NT2/D1 (cell line): ENCODE data around the gene POU6F2.
A peak's percentile ranks its signal among the peaks of the same experiment; 100 is the strongest.

Experiments
- DNase-seq: peaks from one replicate; pipeline ENCODE4 v3.0.0-alpha.2; 2011; ENCODE audit warnings: low read depth, low spot score
- H3K27me3 ChIP-seq: 2 replicates; pipeline ENCODE4 v1.6.0; 2011; ENCODE audit warnings: mild to moderate bottlenecking; ENCODE audit not compliant: insufficient read length, insufficient read depth
- H3K36me3 ChIP-seq: 2 replicates; pipeline ENCODE4 v1.6.1; 2011; ENCODE audit warnings: mild to moderate bottlenecking, low read length, mixed read lengths; ENCODE audit not compliant: insufficient read depth, insufficient read length
- H3K4me1 ChIP-seq: 2 replicates; pipeline ENCODE4 v1.5.1; 2011; ENCODE audit not compliant: insufficient read depth, insufficient read length
- H3K4me3 ChIP-seq: 2 replicates; pipeline ENCODE4 v1.5.1; 2011; ENCODE audit warnings: low read depth; ENCODE audit not compliant: insufficient read length
- H3K9ac ChIP-seq: 2 replicates; pipeline ENCODE4 v1.6.0; 2011; ENCODE audit warnings: low read depth; ENCODE audit not compliant: insufficient read length
- H3K9me3 ChIP-seq: 2 replicates; pipeline ENCODE4 v1.5.1; 2011; ENCODE audit warnings: mild to moderate bottlenecking, low read length; ENCODE audit not compliant: insufficient read depth
- SUZ12 ChIP-seq: IDR thresholded peaks from 2 replicates; pipeline ENCODE4 v1.6.1; 2011; ENCODE audit not compliant: insufficient read length, insufficient read depth; ENCODE audit errors: extremely low read depth
- YY1 ChIP-seq: IDR thresholded peaks from 2 replicates; pipeline ENCODE4 v1.6.1; 2011; ENCODE audit not compliant: insufficient read length, insufficient read depth
- ZNF274 ChIP-seq: IDR thresholded peaks from 2 replicates; pipeline ENCODE4 v1.6.1; 2011; ENCODE audit warnings: mild to moderate bottlenecking, low read depth, low read length

The POU6F2 gene

GRCh38 chr7:39310699-39311098 lies 333.0 kb downstream of the POU6F2 start:
- no peaks in the 10 kb centered on the region for H3K27me3 ChIP-seq

DNA sequence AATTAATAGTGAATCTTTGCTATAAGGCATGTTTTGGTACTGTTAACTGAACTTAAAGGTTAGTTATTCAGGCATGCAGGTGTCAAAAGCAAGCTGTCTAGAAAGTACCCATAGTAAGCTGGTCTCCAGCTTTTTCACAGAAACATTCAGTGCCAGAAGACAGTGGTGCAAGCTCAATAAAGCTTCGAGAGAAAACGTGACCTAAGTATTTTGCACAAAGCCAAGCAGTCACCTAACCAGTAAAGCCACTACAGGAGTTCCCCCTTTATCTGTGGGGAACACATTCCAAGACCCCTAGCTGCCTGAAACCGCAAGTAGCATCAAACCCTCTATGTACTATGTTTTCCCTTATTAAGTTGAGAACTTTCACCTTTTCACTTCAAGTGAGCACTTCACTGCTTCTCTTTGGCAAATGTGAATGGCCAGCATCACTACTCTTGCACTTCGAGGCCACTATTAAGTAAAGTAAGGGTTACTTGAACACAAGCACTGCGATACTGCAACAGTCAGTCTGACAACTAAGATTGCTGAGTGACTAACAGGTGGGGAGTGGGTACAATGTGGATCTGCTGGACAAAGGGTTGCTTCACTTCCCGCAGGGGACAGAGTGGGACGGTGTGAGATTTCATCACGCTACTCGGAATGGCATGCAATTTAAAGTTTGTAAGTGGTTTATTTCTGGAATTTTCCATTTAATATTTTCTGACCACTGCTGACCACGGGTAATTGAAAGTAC lies 334.7 kb downstream of the POU6F2 start:
- H3K36me3 ChIP-seq = no peaks in the 10 kb centered on the region
- no peaks in the 10 kb centered on the region for H3K9me3 ChIP-seq
- no peak for DNase-seq
- no peaks in the 10 kb centered on the region for H3K27me3 ChIP-seq
- H3K4me1 ChIP-seq = no peaks in the 10 kb centered on the region
- H3K9ac ChIP-seq = no peak overlapping the region
- no peak overlapping the region for H3K4me3 ChIP-seq
- TF ChIP-seq SUZ12 (no peak), ZNF274 (no peak), YY1 (no peak)

More at GRCh38 chr7:39310699-39311098, 333.0 kb downstream of the POU6F2 start:
- no peak for TF ChIP-seq SUZ12
- no peak for TF ChIP-seq YY1
- no peak for TF ChIP-seq ZNF274
- DNase-seq = peak; percentile 54
- no peaks in the 10 kb centered on the region for H3K9me3 ChIP-seq
- no peak overlapping the region for H3K9ac ChIP-seq
- no peaks in the 10 kb centered on the region for H3K4me1 ChIP-seq
- no peaks in the 10 kb centered on the region for H3K36me3 ChIP-seq
- no peak overlapping the region for H3K4me3 ChIP-seq

DNA sequence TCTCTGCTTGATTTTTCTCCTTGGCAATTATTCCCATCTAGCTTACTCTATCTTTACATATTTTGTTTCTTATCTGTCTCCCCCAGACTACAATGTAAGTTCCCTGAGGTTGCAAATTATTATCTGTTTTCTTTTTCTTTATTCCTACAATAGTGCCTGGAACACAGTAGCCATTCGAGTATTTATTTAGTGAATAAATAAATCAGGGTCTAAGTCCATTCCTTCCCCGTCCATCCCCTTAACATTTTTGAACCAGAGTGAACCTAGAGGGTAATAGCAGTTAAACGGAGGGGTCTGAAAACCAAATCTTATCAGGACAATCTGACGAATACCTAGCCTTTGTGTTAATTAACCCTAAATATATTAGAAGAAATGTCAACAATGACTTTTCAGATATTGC lies 335.7 kb downstream of the POU6F2 start:
- Histone ChIP-seq H3K9me3 (no peaks in the 10 kb centered on the region), H3K36me3 (no peaks in the 10 kb centered on the region), H3K27me3 (no peaks in the 10 kb centered on the region), H3K4me1 (no peaks in the 10 kb centered on the region), H3K9ac (no peak overlapping the region), H3K4me3 (no peak overlapping the region)
- DNase-seq = no peak
- TF ChIP-seq SUZ12 (no peak), ZNF274 (no peak), YY1 (no peak)

DNA sequence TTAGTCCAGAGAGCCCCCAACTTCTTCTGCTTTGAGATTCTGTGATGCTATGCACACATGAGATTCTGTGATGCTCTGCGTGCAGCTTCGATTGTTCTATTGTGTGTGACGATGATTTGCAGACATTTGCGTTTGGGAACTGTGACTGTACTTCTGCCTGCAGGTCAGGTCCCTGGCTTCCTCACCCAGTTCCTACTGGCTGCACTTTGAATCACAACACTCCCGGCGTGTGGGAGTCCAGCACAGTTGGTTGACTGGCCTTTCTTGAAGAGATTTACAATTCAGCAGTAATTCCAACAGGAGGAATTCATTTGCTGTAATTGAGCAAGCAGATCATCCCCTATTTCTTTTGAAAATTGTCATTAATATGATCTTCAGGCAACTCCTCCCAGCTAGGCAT lies 336.3 kb downstream of the POU6F2 start:
- TF ChIP-seq ZNF274 (no peak), SUZ12 (no peak), YY1 (no peak)
- no peaks in the 10 kb centered on the region for H3K9me3 ChIP-seq
- H3K4me1 ChIP-seq = no peaks in the 10 kb centered on the region
- DNase-seq = no peak
- no peaks in the 10 kb centered on the region for H3K27me3 ChIP-seq
- no peak overlapping the region for H3K9ac ChIP-seq
- no peak overlapping the region for H3K4me3 ChIP-seq
- no peaks in the 10 kb centered on the region for H3K36me3 ChIP-seq

- Histone ChIP-seq H3K9ac (no peak overlapping the region), H3K4me3 (no peak overlapping the region), H3K36me3 (no peaks in the 10 kb centered on the region), H3K27me3 (no peaks in the 10 kb centered on the region), H3K4me1 (no peaks in the 10 kb centered on the region), H3K9me3 (no peaks in the 10 kb centered on the region)
- TF ChIP-seq ZNF274 (no peak), SUZ12 (no peak), YY1 (no peak)
- no peak for DNase-seq
Measured at GRCh38 chr7:39317107-39317506, 339.4 kb downstream of the POU6F2 start.

DNA sequence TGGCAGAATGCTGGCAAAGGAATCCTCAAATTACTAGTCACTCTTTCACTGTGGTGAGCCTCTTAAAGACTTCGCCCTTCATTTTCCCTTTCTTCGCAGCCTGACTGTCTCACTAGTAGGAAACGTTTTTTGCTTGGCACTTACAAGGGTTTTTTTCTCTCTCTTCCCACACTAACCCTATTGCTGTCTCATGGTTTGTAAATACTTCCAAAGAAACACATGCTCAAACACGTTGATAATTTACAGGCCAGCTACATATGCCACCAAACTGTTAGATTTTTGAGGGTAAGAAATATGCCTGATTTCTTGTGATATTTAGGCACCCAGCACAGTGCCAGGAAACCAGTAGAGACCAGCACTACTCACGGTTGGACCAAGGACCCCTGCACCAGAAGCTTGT lies 340.2 kb downstream of the POU6F2 start:
- no peaks in the 10 kb centered on the region for H3K36me3 ChIP-seq
- no peak overlapping the region for H3K4me3 ChIP-seq
- TF ChIP-seq SUZ12 = no peak
- no peak overlapping the region for H3K9ac ChIP-seq
- H3K4me1 ChIP-seq = no peaks in the 10 kb centered on the region
- H3K9me3 ChIP-seq = no peaks in the 10 kb centered on the region
- no peaks in the 10 kb centered on the region for H3K27me3 ChIP-seq
- no peak for DNase-seq

DNA sequence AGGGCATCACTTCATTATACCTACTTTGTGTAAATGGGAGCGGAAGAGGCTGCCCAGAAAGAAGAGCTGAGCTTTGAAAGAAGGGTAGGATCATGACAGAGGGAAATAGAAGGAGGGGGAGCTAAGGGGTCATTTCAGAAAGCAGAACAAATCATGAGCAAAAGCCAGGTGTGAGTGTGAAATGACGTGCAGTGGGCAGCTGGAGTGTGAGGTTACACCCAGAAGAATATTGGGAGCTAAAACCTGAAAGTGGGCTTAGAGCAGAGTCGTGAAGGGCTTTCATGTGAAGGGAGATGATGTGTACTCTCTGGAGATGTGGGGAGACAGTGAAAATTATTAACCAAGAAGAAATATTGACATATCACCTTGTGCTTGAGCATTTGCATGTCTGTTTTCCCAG lies 343.5 kb downstream of the POU6F2 start:
- H3K9me3 ChIP-seq = peaks cover 7% of the 10 kb centered on the region; the same call in 1 of the 2 replicates
- no peak for TF ChIP-seq SUZ12
- no peak for TF ChIP-seq YY1
- TF ChIP-seq ZNF274 = no peak
- no peak overlapping the region for H3K9ac ChIP-seq
- H3K4me1 ChIP-seq = no peaks in the 10 kb centered on the region
- no peak overlapping the region for H3K4me3 ChIP-seq
- no peaks in the 10 kb centered on the region for H3K36me3 ChIP-seq
- DNase-seq = no peak
- no peaks in the 10 kb centered on the region for H3K27me3 ChIP-seq
